WI38 (cell line): ENCODE measurements around the gene ZIM2.

ENCODE experiments used
- H3K4me3 ChIP-seq: 2 replicates; pipeline ENCODE4 v1.5.1; 2011; ENCODE audit warnings: low read depth, mild to moderate bottlenecking, control low read depth, low read length
- CTCF ChIP-seq: IDR thresholded peaks from 2 replicates; pipeline ENCODE4 v1.5.1; 2012; ENCODE audit warnings: low read depth, mild to moderate bottlenecking, control low read depth, low read length

ZIM2 gene

GRCh38 chr19:56760842-56761241, 79.7 kb downstream of the ZIM2 start:
- no peak overlapping the region for H3K4me3 ChIP-seq
- no peak for TF ChIP-seq CTCF

GRCh38 chr19:56759531-56759930, 81.0 kb downstream of the ZIM2 start:
- H3K4me3 ChIP-seq: no peak overlapping the region

GRCh38 chr19:56751078-56751489, 89.4 kb downstream of the ZIM2 start:
- TF ChIP-seq CTCF: no peak
- no peak overlapping the region for H3K4me3 ChIP-seq

More at GRCh38 chr19:56759531-56759930, 81.0 kb downstream of the ZIM2 start:
- TF ChIP-seq CTCF: no peak

DNA sequence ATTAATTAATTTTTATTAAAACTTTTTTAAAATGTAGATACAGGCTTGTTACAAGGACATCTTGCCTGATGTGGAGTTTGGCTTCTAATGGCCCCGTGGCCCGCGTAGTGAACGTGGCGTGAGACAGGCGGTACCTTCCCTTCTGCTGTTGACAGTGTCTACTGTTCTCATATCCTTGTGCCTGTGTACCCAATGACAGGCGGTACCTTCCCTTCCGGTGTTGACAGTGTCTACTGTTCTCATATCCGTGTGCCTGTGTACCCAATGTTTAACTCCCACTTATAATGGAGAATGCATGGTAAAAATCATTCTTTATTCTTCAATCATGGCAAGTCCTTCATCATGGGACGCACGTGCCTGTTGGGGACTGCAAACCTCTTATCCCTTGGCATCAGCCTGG, 89.9 kb downstream of the ZIM2 start:
- H3K4me3 ChIP-seq: no peak overlapping the region
- TF ChIP-seq CTCF: no peak

DNA sequence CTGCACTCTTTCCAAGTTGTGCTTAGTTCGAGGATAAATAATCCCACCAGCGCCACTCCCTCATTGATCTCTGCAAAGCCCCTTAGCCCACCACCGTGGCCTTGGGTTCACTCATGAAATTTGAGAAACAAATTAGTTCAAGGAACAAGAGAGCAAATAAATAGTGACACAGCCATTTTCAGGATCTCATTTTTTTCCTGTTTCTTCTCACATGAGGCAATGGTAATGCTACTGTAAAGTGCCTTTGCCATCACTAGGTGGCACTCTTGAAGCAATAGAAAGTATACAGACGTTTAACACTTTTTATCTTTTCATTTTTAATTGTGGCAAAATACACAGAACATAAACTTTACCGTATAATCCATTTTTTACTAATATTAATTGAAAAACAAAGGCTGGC, 92.1 kb downstream of the ZIM2 start:
- H3K4me3 ChIP-seq: no peak overlapping the region
- no peak for TF ChIP-seq CTCF

DNA sequence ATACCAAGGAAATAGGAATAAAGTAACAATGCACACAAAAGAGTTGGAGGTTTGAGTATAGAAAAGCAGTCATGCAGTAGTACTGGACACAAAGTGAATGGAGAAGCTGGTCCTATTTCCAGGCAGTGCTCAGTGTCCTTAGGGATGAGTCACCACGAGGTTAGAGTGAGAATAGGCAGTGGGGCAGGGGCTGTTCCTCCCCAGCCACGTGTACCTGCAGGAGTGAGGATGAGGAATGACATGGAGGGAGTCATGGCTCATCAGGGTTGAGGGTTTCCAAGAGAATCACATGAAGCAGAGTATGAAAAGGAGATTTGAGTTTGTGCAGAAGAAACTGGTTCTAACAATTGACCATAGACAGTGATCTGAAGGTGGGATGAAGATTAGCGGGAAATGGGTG, 94.2 kb downstream of the ZIM2 start:
- no peak for TF ChIP-seq CTCF
- no peak overlapping the region for H3K4me3 ChIP-seq

DNA sequence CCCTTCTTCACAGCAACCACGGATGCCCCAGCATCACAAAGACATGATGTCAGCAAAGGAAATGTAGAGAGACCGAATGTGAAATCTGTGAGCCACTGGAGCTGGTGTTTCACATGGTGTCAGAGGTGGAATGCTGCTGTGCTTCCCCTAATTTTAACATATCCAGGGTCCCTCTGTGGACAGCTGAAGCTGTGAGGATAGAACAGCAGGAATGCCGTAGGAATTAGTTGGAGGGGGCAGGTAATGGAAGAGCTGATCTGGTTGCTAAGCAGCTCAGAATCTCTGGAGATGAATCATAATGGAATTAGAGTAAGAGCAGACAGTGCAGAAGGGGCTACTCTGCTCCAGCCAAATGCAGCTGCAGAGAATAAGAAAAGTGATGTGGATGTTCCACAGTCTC, 100.0 kb downstream of the ZIM2 start:
- no peak for TF ChIP-seq CTCF

More for the DNA sequence above, 100.0 kb downstream of the ZIM2 start:
- no peak overlapping the region for H3K4me3 ChIP-seq
